Osteocyte (in vitro differentiated cells): ENCODE measurements around the gene POLR2L. TPM values are rescaled to one million over a fixed set of nuclear protein-coding genes. Genes with fewer than 3 reads are reported as not detected.

Experiments used
- total RNA-seq: library from RNA; stranded (reverse); gene quantifications from 2 replicates; pipeline ENCODE4 v1.2.1, GENCODE V29; 2021

POLR2L gene
- total RNA-seq, 1 donor from 2014 or later: 193 TPM

Other genes starting within 250 kb of the POLR2L start
- gene IRF7, start 226.6 kb downstream of the POLR2L start, total RNA-seq: 14.4 and 15.4 TPM in 2 replicates
- gene CDHR5, start 217.6 kb downstream of the POLR2L start, total RNA-seq: not detected in 2 replicates
- gene SCT, start 215.3 kb downstream of the POLR2L start, total RNA-seq: not detected in 2 replicates
- 1.7 and 1.8 TPM in 2 replicates for gene DRD4, start 205.3 kb downstream of the POLR2L start, total RNA-seq
- gene DEAF1, start 147.3 kb downstream of the POLR2L start, total RNA-seq: 113 and 121 TPM in 2 replicates
- gene TMEM80, start 146.7 kb downstream of the POLR2L start, total RNA-seq: 43.9 and 45.2 TPM in 2 replicates
- 32.4 and 39.3 TPM in 2 replicates for gene EPS8L2, start 136.3 kb downstream of the POLR2L start, total RNA-seq
- gene TALDO1, start 95.1 kb downstream of the POLR2L start, total RNA-seq: 156 and 171 TPM in 2 replicates
- gene GATD1, start 65.0 kb downstream of the POLR2L start, total RNA-seq: 79.1 and 84.4 TPM in 2 replicates
- 0.21 and 0.27 TPM in 2 replicates for gene CEND1, start 52.4 kb downstream of the POLR2L start, total RNA-seq
- gene SLC25A22, start 44.2 kb downstream of the POLR2L start, total RNA-seq: 18.7 and 19.7 TPM in 2 replicates
- 13.4 and 15.6 TPM in 2 replicates for gene PIDD1, start 37.3 kb downstream of the POLR2L start, total RNA-seq
- gene RPLP2, start 32.6 kb downstream of the POLR2L start, total RNA-seq: 1,500 and 1,514 TPM in 2 replicates
- gene PNPLA2, start 23.6 kb downstream of the POLR2L start, total RNA-seq: 83.8 and 96.4 TPM in 2 replicates
- 3.9 and 4.2 TPM in 2 replicates for gene CRACR2B, start 14.6 kb downstream of the POLR2L start, total RNA-seq
- gene CD151, start 9.6 kb downstream of the POLR2L start, total RNA-seq: 377 and 379 TPM in 2 replicates
- 163 and 175 TPM in 2 replicates for gene TSPAN4, start 323 bp upstream of the POLR2L start, total RNA-seq
- 112 and 120 TPM in 2 replicates for gene CHID1, start 68.3 kb upstream of the POLR2L start, total RNA-seq
- 96.7 and 102 TPM in 2 replicates for gene AP2A2, start 83.3 kb upstream of the POLR2L start, total RNA-seq
- not detected in 2 replicates for gene MUC6, start 194.2 kb upstream of the POLR2L start, total RNA-seq
- not detected in 2 replicates for gene MUC2, start 232.3 kb upstream of the POLR2L start, total RNA-seq